ENCODE measurements around the gene MAPKBP1.

Gene MAPKBP1

GRCh38 chr15:41823502-41823901 is 49.2 kb downstream of the MAPKBP1 start:
- TF ChIP-seq POLR2A (IDR thresholded peaks at IDR 0.05; ENCODE audit: extremely low read depth, insufficient read length) (no peak), MAX (IDR thresholded peaks at IDR 0.05; ENCODE audit: low read depth, low read length) (no peak), CTCF (IDR thresholded peaks at IDR 0.05; ENCODE audit: low read depth, low read length) (no peak), MYC (IDR thresholded peaks at IDR 0.05; ENCODE audit: low read depth, low read length) (no peak)
- DNase-seq (ENCODE audit: low read depth): no peak

GRCh38 chr15:41824062-41824745 is 49.9 kb downstream of the MAPKBP1 start:
- DNase-seq (ENCODE audit: low read depth): no peak
- no peak overlapping the region for H3K4me3 ChIP-seq (ENCODE audit: low read depth, low read length)
- TF ChIP-seq MAX (IDR thresholded peaks at IDR 0.05; ENCODE audit: low read depth, low read length) (no peak), MYC (IDR thresholded peaks at IDR 0.05; ENCODE audit: low read depth, low read length) (no peak), CTCF (IDR thresholded peaks at IDR 0.05; ENCODE audit: low read depth, low read length) (no peak), POLR2A (IDR thresholded peaks at IDR 0.05; ENCODE audit: extremely low read depth, insufficient read length) (no peak)

More at GRCh38 chr15:41823502-41823901, 49.2 kb downstream of the MAPKBP1 start:
- H3K4me3 ChIP-seq (ENCODE audit: low read depth, low read length): no peak overlapping the region

- TF ChIP-seq POLR2A (IDR thresholded peaks at IDR 0.05; ENCODE audit: extremely low read depth, insufficient read length): no peak
- TF ChIP-seq MAX (IDR thresholded peaks at IDR 0.05; ENCODE audit: low read depth, low read length): no peak
- TF ChIP-seq CTCF (IDR thresholded peaks at IDR 0.05; ENCODE audit: low read depth, low read length): no peak
- no peak for TF ChIP-seq MYC (IDR thresholded peaks at IDR 0.05; ENCODE audit: low read depth, low read length)
- no peak for DNase-seq (ENCODE audit: low read depth)
- no peak overlapping the region for H3K4me3 ChIP-seq (ENCODE audit: low read depth, low read length)
Observed at GRCh38 chr15:41825145-41825544, 50.9 kb downstream of the MAPKBP1 start.

- H3K4me3 ChIP-seq (ENCODE audit: low read depth, low read length): no peak overlapping the region
- DNase-seq (ENCODE audit: low read depth): no peak
- TF ChIP-seq CTCF (IDR thresholded peaks at IDR 0.05; ENCODE audit: low read depth, low read length): no peak
- no peak for TF ChIP-seq MYC (IDR thresholded peaks at IDR 0.05; ENCODE audit: low read depth, low read length)
- no peak for TF ChIP-seq POLR2A (IDR thresholded peaks at IDR 0.05; ENCODE audit: extremely low read depth, insufficient read length)
- no peak for TF ChIP-seq MAX (IDR thresholded peaks at IDR 0.05; ENCODE audit: low read depth, low read length)
Observed at GRCh38 chr15:41825572-41826535, 51.6 kb downstream of the MAPKBP1 start.

GRCh38 chr15:41827290-41827879 is 53.1 kb downstream of the MAPKBP1 start:
- TF ChIP-seq MAX (IDR thresholded peaks at IDR 0.05; ENCODE audit: low read depth, low read length): no peak
- no peak for DNase-seq (ENCODE audit: low read depth)

More at GRCh38 chr15:41827290-41827879, 53.1 kb downstream of the MAPKBP1 start:
- peak overlapping the region; percentile 51 for H3K4me3 ChIP-seq (ENCODE audit: low read depth, low read length)
